Measurements from ENCODE around the gene KRT34. TPM values are rescaled to one million over a fixed set of nuclear protein-coding genes. Genes with fewer than 3 reads are reported as not detected.

KRT34 gene
- total and polyA plus RNA-seq, 2 experiments from 2014 or later = not detected

DNA sequence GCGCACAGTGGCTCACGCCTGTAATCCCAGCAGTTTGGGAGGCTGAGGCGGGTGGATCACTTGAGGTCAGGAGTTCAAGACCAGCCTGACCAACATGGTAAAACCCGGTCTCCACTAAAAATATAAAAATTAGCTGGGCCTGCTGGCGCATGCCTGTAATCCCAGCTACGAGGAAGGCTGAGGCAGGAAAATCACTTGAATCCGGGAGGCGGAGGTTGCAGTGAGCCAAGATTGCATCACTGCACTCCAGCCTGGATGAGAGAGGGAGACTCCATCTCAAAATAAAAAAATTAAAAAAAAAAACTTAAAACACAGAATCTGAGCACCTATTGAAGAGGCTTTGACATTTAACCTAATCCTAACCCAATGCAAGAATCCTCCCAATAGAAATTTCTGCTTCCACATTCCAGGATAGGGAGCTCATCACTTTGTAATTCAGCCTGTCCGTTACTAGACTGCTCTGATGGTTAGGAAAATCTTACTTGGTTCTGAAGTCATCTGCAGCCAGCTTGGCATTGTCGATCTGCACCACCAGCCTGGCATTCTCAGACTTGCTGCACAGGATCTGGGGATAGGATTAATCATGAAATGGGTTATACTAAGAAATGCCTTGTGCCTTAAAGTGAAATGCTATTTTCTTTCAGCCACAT lies 14.6 kb downstream of the KRT34 start (continued):
- TF ChIP-seq CREB1 (CRISPR knock-in tag; IDR thresholded peaks at IDR 0.05; ENCODE audit: low read depth) (no peak), ZNF114 (CRISPR knock-in tag; IDR thresholded peaks at IDR 0.05) (no peak), EZH2phosphoT487 (IDR thresholded peaks at IDR 0.05; ENCODE audit: unreplicated experiment) (no peak), NANOG (IDR thresholded peaks at IDR 0.05; ENCODE audit: borderline replicate concordance) (no peak), ETS1 (IDR thresholded peaks at IDR 0.05) (no peak), ZNF331 (CRISPR knock-in tag; IDR thresholded peaks at IDR 0.05; ENCODE audit: low read depth) (no peak), STAT1 (IDR thresholded peaks at IDR 0.05; ENCODE audit: unreplicated experiment) (no peak), POLR2AphosphoS5 (IDR thresholded peaks at IDR 0.05; ENCODE audit: low read depth) (no peak), EZH2 (IDR thresholded peaks at IDR 0.05; ENCODE audit: low read depth, unreplicated experiment) (no peak)
- TF ChIP-seq, protein P1, sequence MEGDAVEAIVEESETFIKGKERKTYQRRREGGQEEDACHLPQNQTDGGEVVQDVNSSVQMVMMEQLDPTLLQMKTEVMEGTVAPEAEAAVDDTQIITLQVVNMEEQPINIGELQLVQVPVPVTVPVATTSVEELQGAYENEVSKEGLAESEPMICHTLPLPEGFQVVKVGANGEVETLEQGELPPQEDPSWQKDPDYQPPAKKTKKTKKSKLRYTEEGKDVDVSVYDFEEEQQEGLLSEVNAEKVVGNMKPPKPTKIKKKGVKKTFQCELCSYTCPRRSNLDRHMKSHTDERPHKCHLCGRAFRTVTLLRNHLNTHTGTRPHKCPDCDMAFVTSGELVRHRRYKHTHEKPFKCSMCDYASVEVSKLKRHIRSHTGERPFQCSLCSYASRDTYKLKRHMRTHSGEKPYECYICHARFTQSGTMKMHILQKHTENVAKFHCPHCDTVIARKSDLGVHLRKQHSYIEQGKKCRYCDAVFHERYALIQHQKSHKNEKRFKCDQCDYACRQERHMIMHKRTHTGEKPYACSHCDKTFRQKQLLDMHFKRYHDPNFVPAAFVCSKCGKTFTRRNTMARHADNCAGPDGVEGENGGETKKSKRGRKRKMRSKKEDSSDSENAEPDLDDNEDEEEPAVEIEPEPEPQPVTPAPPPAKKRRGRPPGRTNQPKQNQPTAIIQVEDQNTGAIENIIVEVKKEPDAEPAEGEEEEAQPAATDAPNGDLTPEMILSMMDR (conservative IDR thresholded peaks at IDR 0.05; ENCODE audit: low read depth in 2 of 2) = no peak

GRCh38 chr17:41366070-41366469 lies 16.0 kb downstream of the KRT34 start:
- H3K27me3 Mint-ChIP-seq (ENCODE audit: insufficient read depth, low read depth, poor library complexity) = peaks cover 2% of the 10 kb centered on the region
- H3K4me2 ChIP-seq = no peak overlapping the region
- H3K27ac Mint-ChIP-seq = no peak overlapping the region
- no peaks in the 10 kb centered on the region for H3K4me1 Mint-ChIP-seq
- H3K36me3 Mint-ChIP-seq (ENCODE audit: low read depth) = no peaks in the 10 kb centered on the region
- no peaks in the 10 kb centered on the region for H3F3A ChIP-seq (replicated peaks; ENCODE audit: low read depth)
- H3K4me1 ChIP-seq (ENCODE audit: insufficient read depth) = no peaks in the 10 kb centered on the region
- ATAC-seq (no peak), DNase-seq (ENCODE audit: low spot score) (no peak)
- H2AFZ ChIP-seq = no peak overlapping the region
- no peaks in the 10 kb centered on the region for H3K9me2 ChIP-seq (ENCODE audit: insufficient read depth)
- H3K4me3 Mint-ChIP-seq = no peak overlapping the region
- H3K79me2 ChIP-seq (replicated peaks; ENCODE audit: insufficient read depth) = no peaks in the 10 kb centered on the region
- no peaks in the 10 kb centered on the region for H3K27me3 ChIP-seq (ENCODE audit: insufficient read depth)
- no peaks in the 10 kb centered on the region for H3K36me3 ChIP-seq (ENCODE audit: insufficient read depth)
- no peaks in the 10 kb centered on the region for H4K20me1 ChIP-seq (replicated peaks; ENCODE audit: insufficient read depth)
- no peak overlapping the region for H3K27ac ChIP-seq (ENCODE audit: low read depth)
- TF ChIP-seq ZNF114 (CRISPR knock-in tag; IDR thresholded peaks at IDR 0.05) = no peak
- TF ChIP-seq JUNB (IDR thresholded peaks at IDR 0.05; ENCODE audit: unreplicated experiment) = no peak
- no peak for TF ChIP-seq EZH2phosphoT487 (IDR thresholded peaks at IDR 0.05; ENCODE audit: unreplicated experiment)
- no peak for TF ChIP-seq ETS1 (IDR thresholded peaks at IDR 0.05)
- no peak for TF ChIP-seq POLR2AphosphoS5 (IDR thresholded peaks at IDR 0.05; ENCODE audit: low read depth)
- TF ChIP-seq REST (IDR thresholded peaks at IDR 0.05; ENCODE audit: unreplicated experiment) = no peak
- TF ChIP-seq ZNF331 (CRISPR knock-in tag; IDR thresholded peaks at IDR 0.05; ENCODE audit: low read depth) = no peak
- peaks cover 4% of the 10 kb centered on the region; the same call in 1 of the 3 replicates for H3K9me3 Mint-ChIP-seq
- H3K4me3 ChIP-seq = no peak overlapping the region
